Stimulated activated CD4-positive, alpha-beta T cell treated with anti-CD3 and anti-CD28 coated beads, TNF-alpha, amount 100 ng/mL, for 24 hours (primary cell): ENCODE results near the gene ALPG.
"Not testable (repeated sequence)": the region's sequence is repeated elsewhere in the genome, so short reads cannot be mapped to it uniquely, and the experiment has no call there.

Source experiments
- DNase-seq, 3 experiments: peaks; one replicate each; pipeline ENCODE4 v3.0.0-alpha.2; 2020; ENCODE audit warnings: low read depth in 3 of 3

The ALPG gene

GRCh38 chr2:232440220-232441018 lies 33.8 kb downstream of the ALPG start:
- DNase-seq = peak; percentile 77 to 88 (median 83)

GRCh38 chr2:232441147-232441651 lies 34.6 kb downstream of the ALPG start:
- no peak for DNase-seq

GRCh38 chr2:232441922-232442321 lies 35.3 kb downstream of the ALPG start:
- DNase-seq = not testable (repeated sequence)

GRCh38 chr2:232442431-232442830 lies 35.8 kb downstream of the ALPG start:
- not testable (repeated sequence) for DNase-seq

DNA sequence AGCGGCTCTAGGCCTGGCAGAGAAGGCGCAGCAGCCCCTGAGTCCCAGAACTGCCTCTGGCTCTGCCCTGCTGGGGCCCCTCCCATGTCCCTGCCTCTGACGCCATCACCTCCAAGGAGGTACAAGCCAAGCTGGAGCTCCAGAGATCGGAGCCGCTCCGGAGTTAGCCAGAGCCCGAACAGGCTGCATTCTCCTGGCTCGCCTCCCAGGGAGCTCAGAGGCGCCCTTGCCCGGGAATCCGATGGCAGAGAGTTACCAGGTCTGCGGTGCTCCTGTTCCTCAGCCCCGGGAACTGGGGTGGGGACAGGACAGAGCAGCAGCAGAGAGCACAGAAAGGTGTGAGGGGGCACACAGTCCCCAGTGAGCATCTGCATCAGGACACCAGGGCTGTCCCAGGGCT lies 36.4 kb downstream of the ALPG start:
- DNase-seq = not testable (repeated sequence)

DNA sequence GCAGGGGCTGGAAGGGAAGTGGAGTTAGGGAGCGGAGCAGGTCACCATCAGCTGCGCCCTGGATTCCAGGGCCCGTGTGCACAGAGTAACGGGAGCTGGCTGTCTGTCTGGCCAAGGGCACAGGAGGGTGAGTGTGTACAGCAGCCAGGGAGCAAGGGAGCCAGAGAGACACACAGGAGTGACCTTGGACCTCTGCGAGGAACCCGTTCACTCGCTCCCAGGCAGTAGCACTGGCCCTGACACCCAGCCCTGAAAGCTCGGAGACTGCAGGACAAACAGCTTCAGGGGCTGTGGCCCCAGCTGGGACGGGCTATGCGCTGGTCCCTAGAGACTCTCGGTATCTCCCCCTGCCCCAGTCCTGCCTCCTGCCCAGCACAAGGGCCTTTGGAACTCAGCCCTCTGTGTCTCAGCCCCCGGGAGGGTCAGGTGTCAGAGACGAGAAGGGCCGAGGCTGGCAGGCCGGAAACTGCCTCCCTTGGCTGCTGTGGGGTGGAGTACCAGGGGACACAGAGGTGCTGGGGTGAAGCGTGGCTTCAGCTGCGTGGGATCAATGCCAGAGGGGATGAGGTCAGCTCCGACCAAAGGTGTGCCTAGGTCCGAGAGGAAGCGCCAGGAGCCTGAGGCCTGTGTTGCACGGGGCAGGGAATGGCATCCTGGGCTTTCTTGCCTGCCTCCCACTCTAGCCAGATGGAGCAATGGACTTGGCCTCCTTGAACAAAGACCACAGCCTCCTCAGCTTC lies 37.2 kb downstream of the ALPG start:
- not testable (repeated sequence) for DNase-seq

DNA sequence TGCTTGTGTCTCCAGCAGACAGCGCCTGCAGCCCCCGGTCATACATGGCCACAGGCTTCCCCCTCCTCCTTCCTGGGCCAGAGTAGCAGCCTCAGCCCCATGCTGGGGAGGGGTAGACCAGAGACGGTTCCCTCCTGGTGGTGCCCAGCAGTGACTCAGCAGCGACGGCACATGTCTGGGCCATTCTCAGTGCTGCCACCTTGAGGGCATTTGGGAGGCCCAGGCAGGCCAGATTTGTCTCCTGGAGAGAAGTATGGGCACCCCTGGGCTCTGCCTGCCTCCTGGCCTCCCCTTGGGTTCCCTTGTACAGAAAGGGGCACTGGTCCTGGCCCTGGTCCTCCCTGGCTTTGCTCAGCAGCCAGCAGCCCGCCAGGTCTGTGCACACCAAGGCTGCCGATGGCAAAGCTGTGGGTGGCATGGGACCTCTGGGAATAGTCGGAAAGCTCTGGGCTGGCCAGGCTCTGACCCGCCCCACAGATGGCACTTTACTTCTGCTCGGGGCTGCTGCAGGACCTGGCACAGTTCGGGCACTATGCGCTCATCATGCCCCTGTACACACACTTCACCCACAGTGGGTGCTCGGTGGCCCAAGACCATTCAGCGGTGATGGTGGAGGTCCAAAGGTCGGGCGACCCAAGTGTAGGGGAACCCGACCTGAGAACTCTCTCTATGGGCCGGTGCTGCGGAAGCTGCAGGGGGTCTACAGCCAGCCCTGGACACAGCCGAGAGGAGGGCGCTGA lies 37.9 kb downstream of the ALPG start:
- peak; percentile 48 to 73 (median 59) for DNase-seq

GRCh38 chr2:232445149-232445885 lies 38.7 kb downstream of the ALPG start:
- not testable (repeated sequence) for DNase-seq

DNA sequence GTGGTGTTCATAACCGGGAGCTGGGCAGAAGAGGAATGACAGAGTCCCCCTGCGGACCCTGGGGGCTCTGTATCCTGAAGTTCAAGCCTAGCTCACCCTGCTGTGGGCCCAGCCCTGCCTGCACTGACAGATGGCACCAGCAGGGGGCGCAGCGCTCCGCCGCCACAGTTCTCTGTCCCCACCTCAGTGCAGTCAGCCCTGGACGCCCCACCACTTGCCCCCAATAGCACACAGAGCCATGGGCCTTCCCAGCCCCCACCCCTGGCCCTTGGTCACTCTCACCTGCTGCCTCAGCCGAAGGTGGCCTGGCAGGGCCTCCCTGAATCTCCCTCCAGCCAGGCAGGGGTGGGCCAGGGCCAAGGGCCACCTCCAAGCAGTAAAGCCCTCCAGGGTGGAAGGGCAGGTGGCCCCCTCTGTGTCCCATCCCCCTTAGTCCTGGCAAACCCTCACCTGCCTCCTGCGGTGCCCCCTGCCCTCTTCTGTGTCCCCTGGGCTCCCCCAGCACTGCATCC lies 39.7 kb downstream of the ALPG start:
- DNase-seq = not testable (repeated sequence)

- no peak for DNase-seq
Observed at GRCh38 chr2:232447091-232447620, 40.5 kb downstream of the ALPG start.

- DNase-seq = no peak
Observed at GRCh38 chr2:232447638-232448303, 41.1 kb downstream of the ALPG start.

GRCh38 chr2:232448304-232448690 lies 41.7 kb downstream of the ALPG start:
- DNase-seq = no peak

DNA sequence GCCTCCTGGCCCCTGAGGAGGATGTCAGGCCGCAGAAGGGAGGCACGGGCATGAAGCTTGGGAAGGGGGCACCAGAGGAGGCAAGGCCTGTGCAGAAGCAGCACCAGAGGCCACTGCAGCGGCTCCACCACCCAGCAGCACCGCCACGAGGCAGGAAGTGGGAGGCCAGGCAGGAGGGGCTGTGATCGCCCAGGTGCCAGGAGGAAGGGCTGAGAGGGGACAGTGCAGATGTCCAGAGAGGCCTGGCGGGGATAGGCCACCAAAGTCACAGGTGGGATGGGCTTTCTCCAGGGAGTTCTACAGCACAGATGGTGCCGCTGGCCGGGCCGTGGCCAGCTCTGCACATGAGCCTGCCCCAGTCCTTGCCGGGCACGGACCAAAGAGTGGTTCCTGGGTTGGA lies 43.3 kb downstream of the ALPG start:
- no peak for DNase-seq

DNA sequence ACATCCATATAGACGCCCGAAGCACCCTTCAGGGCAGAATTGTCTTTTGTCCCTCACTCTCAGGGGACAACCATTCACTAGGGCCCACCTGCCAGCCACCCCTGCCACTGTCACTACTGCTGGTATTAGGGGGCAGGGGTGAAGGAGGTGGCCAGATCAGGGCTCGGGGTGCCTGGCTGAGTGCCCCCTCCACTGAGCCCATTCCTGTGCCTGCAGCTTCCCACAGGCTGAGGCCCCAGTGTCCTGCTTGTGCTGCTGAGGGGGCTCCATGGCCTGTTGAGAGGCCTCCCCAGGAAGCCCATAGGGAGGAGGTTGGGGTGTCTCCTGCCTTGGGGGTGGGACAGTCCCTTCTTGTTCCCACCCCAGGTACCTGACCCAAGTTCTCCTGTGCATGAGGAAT lies 45.0 kb downstream of the ALPG start:
- not testable (repeated sequence) for DNase-seq

DNA sequence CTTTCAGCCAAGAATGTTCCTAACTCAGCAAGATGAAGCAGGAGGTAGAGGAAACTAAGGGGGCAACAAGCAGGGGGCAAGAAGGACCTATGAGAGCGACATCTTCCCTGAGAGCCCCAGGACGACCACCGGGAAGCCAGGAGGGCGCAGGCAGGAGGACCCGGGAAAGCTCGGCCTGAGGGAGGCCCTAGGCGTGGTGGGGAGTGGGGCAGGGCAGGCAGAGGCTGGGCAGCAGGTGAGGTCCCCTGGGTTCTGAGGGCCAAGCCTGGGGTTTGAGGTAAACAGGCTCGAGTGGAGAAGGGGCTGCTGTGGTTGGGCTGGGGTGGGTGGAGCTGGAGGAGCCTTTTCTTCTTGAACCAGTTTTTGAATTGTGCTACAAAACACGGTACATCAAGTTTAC lies 48.0 kb downstream of the ALPG start:
- no peak for DNase-seq

- no peak for DNase-seq
Observed at GRCh38 chr2:232455426-232456255, 49.0 kb downstream of the ALPG start, which contains the start of gene ALPI. ALPI (plus strand) TSS chr2:232456153; CDS start chr2:232456200, 47 bp downstream.

GRCh38 chr2:232456296-232457120 lies 49.9 kb downstream of the ALPG start:
- DNase-seq = no peak
